ENCODE measurements around the gene NDUFA11.

GRCh38 chr19:5864725-5865486, 38.7 kb downstream of the NDUFA11 start:
- no peak for TF ChIP-seq POLR2AphosphoS5 (IDR thresholded peaks at IDR 0.05)
- TF ChIP-seq POLR2A (IDR thresholded peaks at IDR 0.05), result no peak
- TF ChIP-seq CTCF (IDR thresholded peaks at IDR 0.05), result peak in 1 of 2 donors; percentile 9
- TF ChIP-seq EP300 (IDR thresholded peaks at IDR 0.05), result no peak

Data from suprapubic skin (tissue), 4 donors.